Body of pancreas (tissue), 4 donors: ENCODE measurements around the gene REELD1.

ENCODE experiments used
- POLR2A ChIP-seq, 3 donors: fragments of 450-650 bp; IDR thresholded peaks; one replicate each; pipeline ENCODE4 v1.6.1; 2016; ENCODE audit warnings: antibody characterized with exemption in 3 of 3, mild to moderate bottlenecking in 2 of 3
- TF ChIP-seq, protein P1 (sequence below), 7 experiments: fragments of 450-650 bp in 4 of 7; fragments of 200-600 bp in 3 of 7; sonication (generic) in 3 of 7; IDR thresholded peaks; one replicate each; pipeline ENCODE4 v1.5.1; 2016 to 2019; ENCODE audit warnings: antibody characterized with exemption in 7 of 7

GRCh38 chr4:146244496-146244895 lies 30.2 kb downstream of the REELD1 start:
- no peak for TF ChIP-seq POLR2A (IDR thresholded peaks at IDR 0.05)
- TF ChIP-seq, protein P1, sequence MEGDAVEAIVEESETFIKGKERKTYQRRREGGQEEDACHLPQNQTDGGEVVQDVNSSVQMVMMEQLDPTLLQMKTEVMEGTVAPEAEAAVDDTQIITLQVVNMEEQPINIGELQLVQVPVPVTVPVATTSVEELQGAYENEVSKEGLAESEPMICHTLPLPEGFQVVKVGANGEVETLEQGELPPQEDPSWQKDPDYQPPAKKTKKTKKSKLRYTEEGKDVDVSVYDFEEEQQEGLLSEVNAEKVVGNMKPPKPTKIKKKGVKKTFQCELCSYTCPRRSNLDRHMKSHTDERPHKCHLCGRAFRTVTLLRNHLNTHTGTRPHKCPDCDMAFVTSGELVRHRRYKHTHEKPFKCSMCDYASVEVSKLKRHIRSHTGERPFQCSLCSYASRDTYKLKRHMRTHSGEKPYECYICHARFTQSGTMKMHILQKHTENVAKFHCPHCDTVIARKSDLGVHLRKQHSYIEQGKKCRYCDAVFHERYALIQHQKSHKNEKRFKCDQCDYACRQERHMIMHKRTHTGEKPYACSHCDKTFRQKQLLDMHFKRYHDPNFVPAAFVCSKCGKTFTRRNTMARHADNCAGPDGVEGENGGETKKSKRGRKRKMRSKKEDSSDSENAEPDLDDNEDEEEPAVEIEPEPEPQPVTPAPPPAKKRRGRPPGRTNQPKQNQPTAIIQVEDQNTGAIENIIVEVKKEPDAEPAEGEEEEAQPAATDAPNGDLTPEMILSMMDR (IDR thresholded peaks at IDR 0.05), result no peak
